ACC112 (cell line): ENCODE results near the gene TRIM58.

Experiments used
- H2AFZ ChIP-seq: fragments of 200-600 bp; sonication (generic); one replicate; pipeline ENCODE4 v1.6.0; 2017; ENCODE audit warnings: antibody characterized with exemption, low read length; ENCODE audit not compliant: unreplicated experiment
- H3K27ac ChIP-seq: fragments of 200-600 bp; sonication (generic); 2 replicates; pipeline ENCODE4 v1.5.1; 2014; ENCODE audit warnings: low read depth, mild to moderate bottlenecking, antibody characterized with exemption, low read length, moderate library complexity
- H3K27me3 ChIP-seq: fragments of 200-600 bp; sonication (generic); 2 replicates; pipeline ENCODE4 v1.6.1; 2014; ENCODE audit warnings: mild to moderate bottlenecking, antibody characterized with exemption, low read length, moderate library complexity, mixed read lengths; ENCODE audit not compliant: insufficient read depth
- H3K36me3 ChIP-seq: fragments of 200-600 bp; sonication (generic); 2 replicates; pipeline ENCODE4 v1.6.1; 2016; ENCODE audit warnings: mild to moderate bottlenecking, antibody characterized with exemption, low read length, moderate library complexity, mixed read lengths; ENCODE audit not compliant: insufficient read depth
- H3K4me1 ChIP-seq: fragments of 200-600 bp; sonication (generic); one replicate; pipeline ENCODE4 v1.6.1; 2016; ENCODE audit warnings: low read length, mixed read lengths; ENCODE audit not compliant: insufficient read depth, unreplicated experiment, control insufficient read depth
- H3K4me3 ChIP-seq: fragments of 200-600 bp; sonication (generic); 2 replicates; pipeline ENCODE4 v1.5.1; 2014; ENCODE audit warnings: mild to moderate bottlenecking, low read depth, low read length
- H3K79me2 ChIP-seq: fragments of 200-600 bp; sonication (generic); one replicate; pipeline ENCODE4 v1.6.0; 2016; ENCODE audit warnings: low read length; ENCODE audit not compliant: control insufficient read depth, unreplicated experiment, insufficient read depth

The TRIM58 gene, protein sequence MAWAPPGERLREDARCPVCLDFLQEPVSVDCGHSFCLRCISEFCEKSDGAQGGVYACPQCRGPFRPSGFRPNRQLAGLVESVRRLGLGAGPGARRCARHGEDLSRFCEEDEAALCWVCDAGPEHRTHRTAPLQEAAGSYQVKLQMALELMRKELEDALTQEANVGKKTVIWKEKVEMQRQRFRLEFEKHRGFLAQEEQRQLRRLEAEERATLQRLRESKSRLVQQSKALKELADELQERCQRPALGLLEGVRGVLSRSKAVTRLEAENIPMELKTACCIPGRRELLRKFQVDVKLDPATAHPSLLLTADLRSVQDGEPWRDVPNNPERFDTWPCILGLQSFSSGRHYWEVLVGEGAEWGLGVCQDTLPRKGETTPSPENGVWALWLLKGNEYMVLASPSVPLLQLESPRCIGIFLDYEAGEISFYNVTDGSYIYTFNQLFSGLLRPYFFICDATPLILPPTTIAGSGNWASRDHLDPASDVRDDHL

DNA sequence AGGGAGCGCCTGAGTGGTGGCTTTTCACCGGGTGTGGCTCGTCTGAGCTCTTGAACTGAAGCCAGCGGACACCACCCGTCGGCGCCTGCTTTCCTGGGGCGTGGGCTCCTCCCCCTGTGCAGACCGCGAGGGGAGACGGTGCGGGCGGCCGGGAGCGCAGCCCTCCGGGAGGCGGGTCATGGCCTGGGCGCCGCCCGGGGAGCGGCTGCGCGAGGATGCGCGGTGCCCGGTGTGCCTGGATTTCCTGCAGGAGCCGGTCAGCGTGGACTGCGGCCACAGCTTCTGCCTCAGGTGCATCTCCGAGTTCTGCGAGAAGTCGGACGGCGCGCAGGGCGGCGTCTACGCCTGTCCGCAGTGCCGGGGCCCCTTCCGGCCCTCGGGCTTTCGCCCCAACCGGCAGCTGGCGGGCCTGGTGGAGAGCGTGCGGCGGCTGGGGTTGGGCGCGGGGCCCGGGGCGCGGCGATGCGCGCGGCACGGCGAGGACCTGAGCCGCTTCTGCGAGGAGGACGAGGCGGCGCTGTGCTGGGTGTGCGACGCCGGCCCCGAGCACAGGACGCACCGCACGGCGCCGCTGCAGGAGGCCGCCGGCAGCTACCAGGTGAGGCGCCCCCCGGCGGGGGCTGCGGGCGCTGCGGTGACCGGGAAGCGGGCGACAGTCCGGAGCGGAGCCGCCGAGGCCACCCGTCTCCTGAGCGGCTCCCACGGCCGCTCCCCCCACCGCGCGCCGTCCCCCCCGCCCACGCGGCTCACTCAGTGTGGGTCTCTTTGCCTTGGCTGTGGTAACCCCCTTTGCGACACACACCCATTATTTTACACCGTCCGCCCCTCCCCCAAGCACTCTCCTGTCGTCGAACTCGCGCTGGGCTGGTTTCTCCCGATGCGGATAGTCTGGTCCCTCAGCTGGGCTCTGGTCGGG, at the start of gene TRIM58:
TSS of gene TRIM58 (plus strand) at position 119 of the 916 bp plus-strand sequence. CDS start at position 179, 60 bp downstream.
- Histone ChIP-seq H2AFZ (no peak within 1 kb of the TSS), H3K27me3 (no peaks in the 10 kb centered on the region), H3K36me3 (no peaks in the 10 kb centered on the region), H3K79me2 (no peaks in the 10 kb centered on the region), H3K4me1 (no peaks in the 10 kb centered on the region), H3K4me3 (no peak within 1 kb of the TSS), H3K27ac (no peak within 1 kb of the TSS)

DNA sequence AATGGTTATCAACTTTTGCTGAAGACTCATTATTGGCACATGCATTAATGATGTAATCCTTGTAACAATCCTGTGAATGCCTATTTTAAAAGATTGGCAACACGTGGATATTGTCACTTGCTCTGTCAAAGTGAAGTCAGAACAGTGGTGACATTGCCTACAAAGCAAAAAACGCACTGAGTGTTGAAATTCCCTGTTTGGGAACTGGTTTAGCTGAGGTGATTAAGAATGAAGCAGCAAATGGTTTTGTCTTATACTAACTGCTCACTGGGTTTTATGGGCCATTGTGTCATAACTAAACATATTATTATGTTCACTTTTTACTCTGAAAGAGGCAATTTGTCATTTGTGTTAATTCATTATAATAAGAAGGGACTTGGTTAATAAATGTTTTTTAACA, 44.4 kb upstream of the TRIM58 start:
- H3K4me3 ChIP-seq: no peak overlapping the region
- no peak overlapping the region for H2AFZ ChIP-seq
- H3K36me3 ChIP-seq: no peaks in the 10 kb centered on the region
- no peaks in the 10 kb centered on the region for H3K27me3 ChIP-seq
- H3K4me1 ChIP-seq: no peaks in the 10 kb centered on the region
- H3K79me2 ChIP-seq: no peaks in the 10 kb centered on the region
- no peak overlapping the region for H3K27ac ChIP-seq

DNA sequence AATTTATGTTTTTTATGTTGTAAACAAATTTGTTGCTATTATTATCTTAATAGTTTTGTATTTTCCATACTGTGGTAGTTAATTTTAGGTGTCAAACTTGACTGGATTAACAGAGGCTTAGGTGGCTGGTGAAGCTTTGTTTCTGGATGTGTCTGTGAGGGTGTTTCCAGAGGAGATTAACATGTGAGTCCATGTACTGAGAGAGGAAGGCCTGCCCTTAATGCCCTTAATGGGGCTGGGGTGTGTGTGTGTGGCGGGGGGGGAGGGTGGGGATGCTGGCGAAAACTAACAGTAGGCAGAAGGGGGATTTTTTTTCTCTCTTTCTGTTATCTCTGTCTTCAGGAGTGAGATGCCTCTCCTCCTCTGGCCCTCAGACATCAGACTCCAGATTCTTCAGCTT, 34.9 kb upstream of the TRIM58 start:
- no peak overlapping the region for H3K4me3 ChIP-seq

DNA sequence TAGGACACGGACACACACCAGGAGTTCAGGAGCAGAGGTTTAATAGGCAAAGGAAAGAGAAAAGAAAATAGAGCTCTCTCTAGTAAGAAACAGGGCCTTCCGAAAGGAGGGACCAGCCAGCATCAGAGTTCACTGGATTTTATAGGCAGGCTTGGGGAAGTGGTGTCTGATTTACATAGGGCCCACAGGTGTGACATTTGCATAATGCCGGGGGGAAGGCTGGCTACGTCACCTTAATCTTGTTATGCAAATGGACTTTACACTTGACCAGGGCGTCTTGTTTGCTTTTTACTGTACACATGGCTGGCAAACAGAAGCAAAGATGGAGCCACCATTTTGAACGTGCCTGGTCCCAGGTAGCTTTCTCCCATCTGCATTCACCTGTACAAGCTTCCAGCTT, 33.0 kb upstream of the TRIM58 start, which contains the start of gene OR14A16:
TSS of gene OR14A16 (minus strand) at position 97 of the 400 bp plus-strand sequence. CDS start 8,390 bp downstream, outside the sequence.
- no peaks in the 10 kb centered on the region for H3K36me3 ChIP-seq
- no peaks in the 10 kb centered on the region for H3K27me3 ChIP-seq
- H3K27ac ChIP-seq: no peak within 1 kb of the TSS
- H3K4me3 ChIP-seq: no peak within 1 kb of the TSS
- H2AFZ ChIP-seq: no peak within 1 kb of the TSS
- no peaks in the 10 kb centered on the region for H3K4me1 ChIP-seq
- no peaks in the 10 kb centered on the region for H3K79me2 ChIP-seq

More for the DNA sequence above, 34.9 kb upstream of the TRIM58 start:
- Histone ChIP-seq H3K27ac (no peak overlapping the region), H3K27me3 (no peaks in the 10 kb centered on the region), H3K4me1 (no peaks in the 10 kb centered on the region), H2AFZ (no peak overlapping the region), H3K79me2 (no peaks in the 10 kb centered on the region), H3K36me3 (no peaks in the 10 kb centered on the region)

DNA sequence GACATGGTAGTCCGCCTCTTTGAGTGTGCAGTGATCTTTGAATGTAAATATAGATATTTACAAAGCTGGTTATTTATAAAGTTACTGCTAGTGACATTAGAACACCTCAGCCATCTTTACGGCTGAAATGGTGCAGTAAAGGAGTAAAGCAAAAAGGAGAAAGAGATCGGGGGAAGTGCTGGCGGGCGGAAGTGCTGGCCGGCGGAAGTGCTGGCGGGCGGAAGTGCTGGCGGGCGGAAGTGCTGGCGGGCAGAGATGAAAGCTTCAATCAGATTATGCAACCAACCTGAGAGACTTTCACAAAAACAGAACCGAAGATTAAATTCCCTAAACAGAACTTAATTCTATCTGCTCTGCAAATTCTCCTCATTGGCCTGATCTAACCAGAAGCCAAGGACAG, 31.6 kb upstream of the TRIM58 start:
- no peak overlapping the region for H3K4me3 ChIP-seq
- H3K36me3 ChIP-seq: no peaks in the 10 kb centered on the region
- H3K79me2 ChIP-seq: no peaks in the 10 kb centered on the region
- H2AFZ ChIP-seq: no peak overlapping the region
- H3K27me3 ChIP-seq: no peaks in the 10 kb centered on the region
- no peaks in the 10 kb centered on the region for H3K4me1 ChIP-seq
- no peak overlapping the region for H3K27ac ChIP-seq

DNA sequence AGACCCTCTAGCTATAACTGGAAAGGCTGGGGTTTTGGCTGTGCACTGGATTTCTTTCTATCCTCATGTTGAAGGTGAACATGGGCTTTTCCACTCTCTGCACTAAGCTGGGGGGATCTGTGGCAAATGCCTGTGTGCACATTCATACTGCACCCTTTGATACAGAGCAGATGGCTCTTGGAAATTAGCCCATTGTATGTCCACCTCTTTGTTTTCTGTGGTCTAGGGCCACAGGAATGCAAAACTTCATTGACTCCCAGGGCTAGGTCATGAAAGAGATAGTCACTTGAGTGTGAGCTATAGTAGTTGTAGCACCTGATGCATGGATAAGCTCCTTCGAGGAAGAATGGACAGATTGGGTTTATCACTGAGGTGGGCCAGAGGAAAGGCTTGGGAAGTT, 27.3 kb upstream of the TRIM58 start:
- no peak overlapping the region for H3K4me3 ChIP-seq
- H3K27me3 ChIP-seq: no peaks in the 10 kb centered on the region
- H3K27ac ChIP-seq: no peak overlapping the region
- H3K4me1 ChIP-seq: no peaks in the 10 kb centered on the region
- no peaks in the 10 kb centered on the region for H3K36me3 ChIP-seq
- H2AFZ ChIP-seq: no peak overlapping the region
- no peaks in the 10 kb centered on the region for H3K79me2 ChIP-seq

DNA sequence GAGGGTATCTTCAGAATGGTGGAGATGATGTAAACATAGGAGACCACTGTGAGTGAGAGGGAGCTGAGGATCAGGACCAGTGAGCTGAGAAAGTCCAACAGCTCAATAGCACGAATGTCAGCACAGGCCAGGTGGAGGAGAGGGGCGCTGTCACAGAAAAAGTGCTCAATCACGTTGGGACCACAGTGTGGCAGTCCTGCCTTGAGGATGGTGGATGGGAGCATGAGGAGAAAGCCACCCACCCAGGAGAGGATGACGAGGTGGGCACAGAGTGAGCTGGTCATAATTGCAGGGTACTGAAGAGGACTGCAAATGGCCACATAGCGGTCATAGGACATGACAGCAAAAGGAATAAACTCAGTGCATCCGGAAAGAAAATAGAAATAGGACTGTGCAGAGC, 23.4 kb upstream of the TRIM58 start:
- Histone ChIP-seq H3K36me3 (no peaks in the 10 kb centered on the region), H3K27me3 (no peaks in the 10 kb centered on the region), H3K4me1 (no peaks in the 10 kb centered on the region), H3K79me2 (no peaks in the 10 kb centered on the region), H3K27ac (no peak overlapping the region), H3K4me3 (no peak overlapping the region), H2AFZ (no peak overlapping the region)

DNA sequence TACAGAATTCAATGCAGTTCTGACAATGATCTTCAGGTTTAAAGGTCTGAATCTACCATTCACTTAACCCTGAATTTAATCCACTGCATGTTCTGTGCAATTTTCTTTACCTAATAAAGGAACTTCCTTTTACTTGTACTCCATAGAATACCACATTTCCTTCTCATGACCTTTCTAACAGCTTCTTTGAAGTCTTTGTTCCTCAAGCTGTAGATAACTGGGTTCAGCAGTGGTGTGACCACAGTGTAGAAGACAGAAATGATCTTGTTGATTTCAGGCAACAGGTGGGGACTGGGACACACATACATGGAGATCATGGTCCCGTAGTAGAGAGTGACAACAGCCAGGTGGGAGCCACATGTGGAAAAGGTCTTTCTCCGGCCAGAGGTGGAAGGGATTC, 16.2 kb upstream of the TRIM58 start:
- no peaks in the 10 kb centered on the region for H3K27me3 ChIP-seq
- H3K36me3 ChIP-seq: no peaks in the 10 kb centered on the region
- no peak overlapping the region for H3K27ac ChIP-seq
- no peak overlapping the region for H3K4me3 ChIP-seq
- no peaks in the 10 kb centered on the region for H3K4me1 ChIP-seq
- no peak overlapping the region for H2AFZ ChIP-seq
- no peaks in the 10 kb centered on the region for H3K79me2 ChIP-seq

DNA sequence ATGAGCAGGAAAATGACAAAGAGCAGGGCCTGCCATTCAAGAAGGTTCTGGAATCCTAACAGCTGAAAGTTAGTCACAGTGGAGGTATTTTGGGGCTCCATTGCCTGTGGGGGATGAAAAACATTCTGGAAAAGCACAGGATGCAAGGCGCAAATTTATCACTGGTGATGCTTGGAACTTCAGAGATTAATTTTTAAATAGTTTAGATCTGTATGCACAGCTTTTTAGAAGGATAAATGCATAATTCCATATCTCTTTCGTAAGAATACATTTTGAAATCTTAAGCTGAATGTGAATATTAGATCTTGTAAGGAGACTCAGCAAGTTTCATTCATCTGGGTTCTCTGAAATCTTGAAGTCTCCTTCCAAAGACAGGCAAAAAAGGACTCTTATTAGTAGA, 15.2 kb upstream of the TRIM58 start, which contains the start of gene OR11L1:
TSS of gene OR11L1 (minus strand) at position 101 of the 400 bp plus-strand sequence. CDS start at position 101, 0 bp downstream.
- no peaks in the 10 kb centered on the region for H3K27me3 ChIP-seq
- no peak within 1 kb of the TSS for H3K4me3 ChIP-seq
- no peaks in the 10 kb centered on the region for H3K4me1 ChIP-seq
- no peak within 1 kb of the TSS for H3K27ac ChIP-seq
- no peaks in the 10 kb centered on the region for H3K36me3 ChIP-seq
- no peak within 1 kb of the TSS for H2AFZ ChIP-seq
- no peaks in the 10 kb centered on the region for H3K79me2 ChIP-seq

DNA sequence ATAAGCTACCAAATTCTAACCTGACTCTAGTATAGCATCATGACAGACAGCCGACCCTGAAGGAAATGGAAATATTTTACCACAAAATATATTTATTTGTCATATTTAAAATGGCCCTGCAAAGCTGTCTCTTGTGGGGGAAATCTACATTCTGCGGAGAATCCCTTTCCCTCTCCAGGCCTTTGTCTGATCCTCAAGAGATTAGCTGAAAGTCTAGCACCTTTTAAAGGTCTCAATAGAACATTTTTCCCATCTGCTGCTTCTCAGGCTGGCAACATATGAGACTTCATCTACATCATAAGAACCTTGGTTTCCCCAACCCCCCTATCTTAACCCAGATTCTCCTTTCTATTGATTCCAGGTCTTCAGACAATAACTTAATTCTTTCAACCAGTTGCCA, 13.6 kb upstream of the TRIM58 start:
- H3K4me3 ChIP-seq: no peak overlapping the region
- no peaks in the 10 kb centered on the region for H3K27me3 ChIP-seq
- no peaks in the 10 kb centered on the region for H3K4me1 ChIP-seq
- H3K79me2 ChIP-seq: no peaks in the 10 kb centered on the region
- H3K36me3 ChIP-seq: no peaks in the 10 kb centered on the region
- no peak overlapping the region for H2AFZ ChIP-seq
- H3K27ac ChIP-seq: no peak overlapping the region
